K562 (cell line): Measurements from ENCODE around the gene ZDHHC16. TPM values are rescaled to one million over a fixed set of nuclear protein-coding genes. Genes with fewer than 3 reads are reported as not detected.
A peak's percentile ranks its signal among the peaks of the same experiment; 100 is the strongest.

ENCODE experiments used
- CXXC5 ChIP-seq: fragments of 250-450 bp; sonication (Bioruptor Pico); IDR thresholded peaks from 2 replicates; pipeline ENCODE4 v1.8.0; 2022; ENCODE audit warnings: inconsistent platforms, mild to moderate bottlenecking, moderate library complexity
- HDAC2 ChIP-seq: fragments of 450-650 bp; IDR thresholded peaks from 2 replicates; pipeline ENCODE4 v1.6.1; 2016; ENCODE audit warnings: mild to moderate bottlenecking
- LARP7 ChIP-seq: fragments of 450-650 bp; IDR thresholded peaks from 2 replicates; pipeline ENCODE4 v1.6.1; 2016
- NR2F6 ChIP-seq: fragments of 450-650 bp; formaldehyde crosslinking; IDR thresholded peaks from 2 replicates; pipeline ENCODE4 v1.4.0; 2020; ENCODE audit warnings: mild to moderate bottlenecking
- NRF1 ChIP-seq, 2 experiments: fragments of 450-650 bp; IDR thresholded peaks in 1 of 2; conservative IDR thresholded peaks in 1 of 2; 2 replicates each; pipeline ENCODE4 v1.6.1; 2014; ENCODE audit warnings: mild to moderate bottlenecking in 2 of 2
- TAF1 ChIP-seq: IDR thresholded peaks from 2 replicates; pipeline ENCODE4 v1.6.1; 2011; ENCODE audit warnings: mild to moderate bottlenecking, low read length, moderate library complexity; ENCODE audit not compliant: insufficient read depth, control insufficient read depth, severe bottlenecking; ENCODE audit errors: extremely low read depth
- TBP ChIP-seq: optimal IDR thresholded peaks from 2 replicates; pipeline ENCODE3; 2011; ENCODE audit warnings: low read depth, low read length, improper control_type of control experiment
- TOE1 ChIP-seq, 2 experiments: fragments of 450-650 bp in 1 of 2; sonication (generic) in 1 of 2; formaldehyde crosslinking in 1 of 2; IDR thresholded peaks; 2 replicates each; pipeline versions ENCODE4 v1.7.1 to v1.8.0; 2016 to 2022; ENCODE audit warnings: borderline replicate concordance in 2 of 2, mild to moderate bottlenecking in 2 of 2, antibody characterized with exemption in 1 of 2, inconsistent platforms in 1 of 2, low read depth in 1 of 2, missing genetic modification reagents in 1 of 2, moderate library complexity in 1 of 2
- U2AF1 ChIP-seq: fragments of 200-400 bp; formaldehyde crosslinking; optimal IDR thresholded peaks from 2 replicates; pipeline ENCODE3; 2017; ENCODE audit warnings: mild to moderate bottlenecking, low read depth, low read length, moderate library complexity
- VEZF1 ChIP-seq: fragments of 200-800 bp; sonication (Bioruptor generic); IDR thresholded peaks from 2 replicates; pipeline ENCODE4 v1.6.1; 2017; ENCODE audit warnings: missing genetic modification characterization, missing compliant biosample characterization
- YY1 ChIP-seq, 3 experiments: IDR thresholded peaks; 2 replicates each; pipeline ENCODE4 v1.6.1; 2011; ENCODE audit warnings: low read length in 2 of 3, mild to moderate bottlenecking in 2 of 3, moderate library complexity in 2 of 3, borderline replicate concordance in 1 of 3, control low read depth in 1 of 3, low read depth in 1 of 3; ENCODE audit not compliant: insufficient read depth in 3 of 3, insufficient replicate concordance in 2 of 3, control insufficient read depth in 1 of 3, insufficient read length in 1 of 3; ENCODE audit errors: extremely low read depth in 1 of 3
- ZNF408 ChIP-seq: fragments of 250-450 bp; sonication (Bioruptor Pico); IDR thresholded peaks from 2 replicates; pipeline ENCODE4 v1.4.0; 2020; ENCODE audit warnings: low read depth, mild to moderate bottlenecking, moderate library complexity
- ZNF644 ChIP-seq: fragments of 200-800 bp; sonication (Bioruptor generic); IDR thresholded peaks from 2 replicates; pipeline ENCODE4 v1.6.1; 2016; ENCODE audit warnings: low read depth, missing genetic modification characterization, missing compliant biosample characterization
- ZNF76 ChIP-seq: fragments of 250-450 bp; sonication (Bioruptor Pico); IDR thresholded peaks from 2 replicates; pipeline ENCODE4 v1.4.0; 2020; ENCODE audit warnings: mild to moderate bottlenecking, moderate library complexity, borderline replicate concordance
- polyA plus RNA-seq, 8 experiments: library from polyadenylated mRNA; depleted of rRNA in 4 of 8; stranded (reverse) in 5 of 8; unstranded in 3 of 8; fragments of >200 nt; fragmentation: Nextera tagmentation in 2 of 8; fragmentation: Illumina TruSeq in 1 of 8; extraction: Ambion mirVana in 2 of 8; extraction: Trizol in 1 of 8; gene quantifications; 2 replicates each; pipeline versions ENCODE4 v1.2.1 to v1.2.3, GENCODE V29; 2011 to 2014; ENCODE audit warnings: inconsistent platforms in 1 of 8, missing spikeins in 1 of 8
- total RNA-seq, 7 experiments: library from RNA; depleted of rRNA in 6 of 7; stranded (reverse); fragments of >200 nt in 6 of 7; fragmentation: Illumina TruSeq in 2 of 7; extraction: Trizol in 2 of 7; gene quantifications; 2 replicates each; pipeline versions ENCODE4 v1.2.1 to v1.2.3, GENCODE V29; 2011 to 2021; ENCODE audit warnings: low replicate concordance in 1 of 7
- TF ChIP-seq, protein P1 (sequence below): fragments of 450-650 bp; IDR thresholded peaks from 2 replicates; pipeline ENCODE4 v1.6.1; 2016; ENCODE audit warnings: low read depth

The ZDHHC16 gene
- total and polyA plus RNA-seq, 9 of the 15 experiments (the other 6 are each of a cell fraction or from before 2014, with no cell fraction given): 12.5 to 33.8 (median 21.3) TPM

DNA sequence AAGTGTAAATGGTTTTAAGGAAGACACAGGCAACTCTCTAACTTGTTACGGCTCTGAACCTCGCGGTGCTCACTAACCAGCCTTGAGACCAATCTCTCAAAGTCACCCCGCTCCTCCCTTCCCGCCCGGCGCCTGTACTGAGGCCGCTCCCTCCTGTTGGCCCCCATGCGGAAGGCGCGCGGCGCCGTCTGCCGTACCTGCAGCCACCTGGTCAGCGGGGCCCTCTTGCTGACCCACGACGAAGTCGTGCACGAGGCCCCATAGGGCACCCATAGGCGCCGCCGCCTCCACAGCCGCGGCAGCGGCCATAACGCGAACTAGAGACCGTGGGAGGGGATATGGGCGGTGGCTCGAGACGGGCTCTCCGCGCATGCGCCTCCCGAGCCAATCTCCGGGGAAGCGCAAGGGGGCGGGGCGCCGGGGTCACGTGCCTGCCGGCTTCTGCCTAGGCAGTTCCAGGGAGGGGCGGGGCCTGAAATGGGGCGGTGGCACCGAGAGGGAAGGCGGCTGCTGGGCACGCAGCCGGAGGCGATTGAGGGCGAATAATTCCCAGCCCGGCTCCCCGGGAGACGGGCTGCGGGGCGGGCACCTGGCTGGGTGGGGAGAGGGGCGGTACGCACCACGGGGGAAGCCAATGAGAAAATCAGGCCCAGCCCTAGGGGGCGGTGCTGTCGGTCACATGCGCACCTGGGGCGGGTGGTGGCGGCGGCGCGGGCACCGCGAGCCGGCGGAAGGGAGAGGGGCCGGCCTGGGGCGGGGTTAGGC, 52.3 kb downstream of the ZDHHC16 start, which contains the start of gene MMS19 (continued):
- TF ChIP-seq, protein P1, sequence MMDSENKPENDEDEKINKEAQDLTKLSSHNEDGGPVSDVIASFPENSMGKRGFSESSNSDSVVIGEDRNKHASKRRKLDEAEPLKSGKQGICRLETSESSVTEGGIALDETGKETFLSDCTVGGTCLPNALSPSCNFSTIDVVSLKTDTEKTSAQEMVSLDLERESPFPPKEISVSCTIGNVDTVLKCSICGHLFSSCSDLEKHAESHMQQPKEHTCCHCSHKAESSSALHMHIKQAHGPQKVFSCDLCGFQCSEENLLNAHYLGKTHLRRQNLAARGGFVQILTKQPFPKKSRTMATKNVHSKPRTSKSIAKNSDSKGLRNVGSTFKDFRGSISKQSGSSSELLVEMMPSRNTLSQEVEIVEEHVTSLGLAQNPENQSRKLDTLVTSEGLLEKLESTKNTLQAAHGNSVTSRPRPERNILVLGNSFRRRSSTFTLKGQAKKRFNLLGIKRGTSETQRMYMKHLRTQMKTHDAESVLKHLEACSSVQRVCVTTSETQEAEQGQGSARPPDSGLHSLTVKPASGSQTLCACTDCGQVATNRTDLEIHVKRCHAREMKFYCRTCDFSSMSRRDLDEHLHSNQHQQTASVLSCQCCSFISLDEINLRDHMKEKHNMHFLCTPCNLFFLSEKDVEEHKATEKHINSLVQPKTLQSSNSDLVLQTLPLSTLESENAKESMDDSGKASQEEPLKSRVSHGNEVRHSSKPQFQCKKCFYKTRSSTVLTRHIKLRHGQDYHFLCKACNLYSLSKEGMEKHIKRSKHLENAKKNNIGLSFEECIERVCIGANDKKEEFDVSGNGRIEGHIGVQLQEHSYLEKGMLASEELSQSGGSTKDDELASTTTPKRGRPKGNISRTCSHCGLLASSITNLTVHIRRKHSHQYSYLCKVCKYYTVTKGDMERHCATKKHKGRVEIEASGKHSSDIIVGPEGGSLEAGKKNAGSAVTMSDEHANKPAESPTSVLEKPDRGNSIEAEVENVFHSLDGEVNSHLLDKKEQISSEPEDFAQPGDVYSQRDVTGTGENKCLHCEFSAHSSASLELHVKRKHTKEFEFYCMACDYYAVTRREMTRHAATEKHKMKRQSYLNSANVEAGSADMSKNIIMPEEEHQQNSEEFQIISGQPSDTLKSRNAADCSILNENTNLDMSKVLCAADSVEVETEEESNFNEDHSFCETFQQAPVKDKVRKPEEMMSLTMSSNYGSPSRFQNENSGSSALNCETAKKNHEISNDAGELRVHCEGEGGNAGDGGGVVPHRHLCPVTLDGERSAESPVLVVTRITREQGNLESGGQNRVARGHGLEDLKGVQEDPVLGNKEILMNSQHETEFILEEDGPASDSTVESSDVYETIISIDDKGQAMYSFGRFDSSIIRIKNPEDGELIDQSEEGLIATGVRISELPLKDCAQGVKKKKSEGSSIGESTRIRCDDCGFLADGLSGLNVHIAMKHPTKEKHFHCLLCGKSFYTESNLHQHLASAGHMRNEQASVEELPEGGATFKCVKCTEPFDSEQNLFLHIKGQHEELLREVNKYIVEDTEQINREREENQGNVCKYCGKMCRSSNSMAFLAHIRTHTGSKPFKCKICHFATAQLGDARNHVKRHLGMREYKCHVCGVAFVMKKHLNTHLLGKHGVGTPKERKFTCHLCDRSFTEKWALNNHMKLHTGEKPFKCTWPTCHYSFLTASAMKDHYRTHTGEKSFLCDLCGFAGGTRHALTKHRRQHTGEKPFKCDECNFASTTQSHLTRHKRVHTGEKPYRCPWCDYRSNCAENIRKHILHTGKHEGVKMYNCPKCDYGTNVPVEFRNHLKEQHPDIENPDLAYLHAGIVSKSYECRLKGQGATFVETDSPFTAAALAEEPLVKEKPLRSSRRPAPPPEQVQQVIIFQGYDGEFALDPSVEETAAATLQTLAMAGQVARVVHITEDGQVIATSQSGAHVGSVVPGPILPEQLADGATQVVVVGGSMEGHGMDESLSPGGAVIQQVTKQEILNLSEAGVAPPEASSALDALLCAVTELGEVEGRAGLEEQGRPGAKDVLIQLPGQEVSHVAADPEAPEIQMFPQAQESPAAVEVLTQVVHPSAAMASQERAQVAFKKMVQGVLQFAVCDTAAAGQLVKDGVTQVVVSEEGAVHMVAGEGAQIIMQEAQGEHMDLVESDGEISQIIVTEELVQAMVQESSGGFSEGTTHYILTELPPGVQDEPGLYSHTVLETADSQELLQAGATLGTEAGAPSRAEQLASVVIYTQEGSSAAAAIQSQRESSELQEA: peak; percentile 65
- TF ChIP-seq U2AF1: peak; percentile 14
- TF ChIP-seq VEZF1: peak; percentile 76
- TF ChIP-seq TOE1 (IDR thresholded peaks at IDR 0.05; ENCODE audit: borderline replicate concordance): peak; percentile 95
- TF ChIP-seq TOE1 (CRISPR knock-in tag; IDR thresholded peaks at IDR 0.05; ENCODE audit: borderline replicate concordance, low read depth): no peak
- no peak for TF ChIP-seq NR2F6 (CRISPR knock-in tag)
- peak; percentile 67 to 97 (median 93) for TF ChIP-seq YY1 (IDR thresholded peaks at IDR 0.05; ENCODE audit: borderline replicate concordance in 1 of 3, control insufficient read depth in 1 of 3, extremely low read depth in 1 of 3, insufficient read depth in 3 of 3, insufficient read length in 1 of 3, insufficient replicate concordance in 2 of 3, low read depth in 1 of 3, low read length in 2 of 3)
- TF ChIP-seq ZNF408 (CRISPR knock-in tag): no peak
- no peak for TF ChIP-seq LARP7
- peak; percentile 95 to 96 for TF ChIP-seq NRF1 (conservative IDR thresholded peaks at IDR 0.05 in 1 of 2, IDR thresholded peaks at IDR 0.05 in 1 of 2)
- TF ChIP-seq ZNF76 (CRISPR knock-in tag): no peak
- peak; percentile 61; the same call in 1 of the 2 replicates for TF ChIP-seq ZNF644 (tag)
- peak; percentile 69 for TF ChIP-seq TBP
- TF ChIP-seq TAF1: peak; percentile 80
- TF ChIP-seq HDAC2: no peak
- peak; percentile 68 for TF ChIP-seq CXXC5 (CRISPR knock-in tag)
